ENCODE data around the gene MFRP. TPM values are rescaled to one million over a fixed set of nuclear protein-coding genes. Genes with fewer than 3 reads are reported as not detected.

Gene MFRP
- total RNA-seq, 2 experiments from 2014 or later: not detected

DNA sequence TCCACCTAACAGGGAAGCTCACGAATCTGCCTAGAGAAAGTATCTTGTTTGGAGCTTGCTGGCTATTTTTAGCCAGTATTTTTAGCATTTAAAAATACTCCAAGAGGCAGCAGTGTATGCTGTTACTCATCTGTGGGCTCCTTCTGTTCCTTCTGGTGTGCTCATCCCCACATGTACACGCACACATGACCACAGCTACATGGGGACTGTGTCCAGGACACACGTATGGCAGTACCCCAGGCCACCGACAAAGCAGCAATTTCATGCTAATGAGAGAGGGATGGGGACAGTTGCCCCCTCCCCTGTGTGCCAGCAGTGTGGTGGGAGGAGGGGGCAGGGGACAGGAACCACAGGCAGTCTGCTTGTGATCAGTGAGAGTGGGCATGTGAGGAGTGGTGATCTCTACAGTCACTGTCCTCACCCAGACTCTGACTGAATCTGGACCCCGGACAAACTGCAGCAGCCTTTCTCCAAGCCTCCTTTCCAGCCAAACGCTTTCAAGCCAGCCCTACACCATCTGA is 18.6 kb upstream of the MFRP start:
- intact Hi-C loops (cut with micrococcal nuclease): no loop called here
- Mint-ChIP-seq H3K27me3 (peaks cover 50% of the 10 kb centered on the region), H3K27ac (no peak overlapping the region), H3K36me3 (ENCODE audit: low read depth) (no peaks in the 10 kb centered on the region), H3K4me1 (ENCODE audit: low read depth) (peaks cover 8% of the 10 kb centered on the region), H3K9me3 (no peaks in the 10 kb centered on the region), H3K4me3 (no peak overlapping the region)
- DNase-seq (no peak), ATAC-seq (no peak)
- TF ChIP-seq, protein P1, sequence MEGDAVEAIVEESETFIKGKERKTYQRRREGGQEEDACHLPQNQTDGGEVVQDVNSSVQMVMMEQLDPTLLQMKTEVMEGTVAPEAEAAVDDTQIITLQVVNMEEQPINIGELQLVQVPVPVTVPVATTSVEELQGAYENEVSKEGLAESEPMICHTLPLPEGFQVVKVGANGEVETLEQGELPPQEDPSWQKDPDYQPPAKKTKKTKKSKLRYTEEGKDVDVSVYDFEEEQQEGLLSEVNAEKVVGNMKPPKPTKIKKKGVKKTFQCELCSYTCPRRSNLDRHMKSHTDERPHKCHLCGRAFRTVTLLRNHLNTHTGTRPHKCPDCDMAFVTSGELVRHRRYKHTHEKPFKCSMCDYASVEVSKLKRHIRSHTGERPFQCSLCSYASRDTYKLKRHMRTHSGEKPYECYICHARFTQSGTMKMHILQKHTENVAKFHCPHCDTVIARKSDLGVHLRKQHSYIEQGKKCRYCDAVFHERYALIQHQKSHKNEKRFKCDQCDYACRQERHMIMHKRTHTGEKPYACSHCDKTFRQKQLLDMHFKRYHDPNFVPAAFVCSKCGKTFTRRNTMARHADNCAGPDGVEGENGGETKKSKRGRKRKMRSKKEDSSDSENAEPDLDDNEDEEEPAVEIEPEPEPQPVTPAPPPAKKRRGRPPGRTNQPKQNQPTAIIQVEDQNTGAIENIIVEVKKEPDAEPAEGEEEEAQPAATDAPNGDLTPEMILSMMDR (IDR thresholded peaks at IDR 0.05): no peak
- ChIA-PET POLR2A (interaction anchor here (1.0 to 1.2 kb wide), 2 partner anchors 9 to 16 kb away, joined by 3 read pairs; partner anchors contain the start of gene USP2), CTCF (interaction anchor here (1.1 to 2.0 kb wide), 6 partner anchors 9 to 110 kb away, joined by 3 to 11 read pairs (median 7); partner anchors contain the start of gene USP2)

DNA sequence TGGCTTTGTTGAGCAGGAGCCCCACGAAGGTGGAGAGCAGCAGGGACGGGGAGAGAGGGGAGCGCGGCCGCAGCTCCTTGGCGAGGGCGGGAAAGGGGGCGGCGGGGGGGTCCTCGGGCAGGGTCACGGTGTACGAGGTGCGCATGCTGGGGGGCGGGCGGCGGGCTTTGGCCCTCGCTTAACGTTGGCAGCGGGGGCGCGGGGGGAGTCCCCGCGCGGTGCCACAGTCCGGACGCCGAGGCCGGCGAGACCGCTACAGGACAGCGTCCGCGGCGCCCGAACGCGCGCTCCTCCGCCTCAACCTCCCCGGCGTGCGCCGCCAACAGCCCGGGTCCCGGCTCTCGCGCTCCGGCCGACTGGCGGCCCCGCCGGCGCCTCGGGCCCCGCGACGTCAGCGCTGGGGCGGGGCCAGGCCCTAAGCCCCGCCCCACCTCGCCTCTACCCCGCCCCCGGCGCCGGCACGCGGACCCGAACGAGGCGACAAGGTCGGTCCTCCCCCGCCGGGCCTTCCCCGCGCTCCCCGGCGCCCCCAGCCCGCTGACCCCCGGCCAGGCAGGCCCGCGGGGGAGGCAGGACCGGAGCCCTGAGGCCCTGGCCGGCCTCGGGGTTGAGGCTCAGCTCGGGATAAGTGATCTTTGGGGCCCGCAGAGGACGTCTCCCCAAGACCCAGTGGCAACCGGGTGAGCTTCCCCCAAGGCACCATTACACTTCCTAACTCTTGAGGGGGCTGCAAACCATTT is 17.5 kb upstream of the MFRP start:
- CTCF ChIA-PET: interaction anchor here (1.1 to 2.0 kb wide), 6 partner anchors 8 to 111 kb away, joined by 3 to 11 read pairs (median 7); partner anchors contain the start of gene USP2
- POLR2A ChIA-PET: interaction anchor here (1.0 to 1.2 kb wide), 2 partner anchors 10 to 18 kb away, joined by 3 read pairs; partner anchors contain the start of gene USP2
- intact Hi-C loops (cut with micrococcal nuclease): no loop called here

DNA sequence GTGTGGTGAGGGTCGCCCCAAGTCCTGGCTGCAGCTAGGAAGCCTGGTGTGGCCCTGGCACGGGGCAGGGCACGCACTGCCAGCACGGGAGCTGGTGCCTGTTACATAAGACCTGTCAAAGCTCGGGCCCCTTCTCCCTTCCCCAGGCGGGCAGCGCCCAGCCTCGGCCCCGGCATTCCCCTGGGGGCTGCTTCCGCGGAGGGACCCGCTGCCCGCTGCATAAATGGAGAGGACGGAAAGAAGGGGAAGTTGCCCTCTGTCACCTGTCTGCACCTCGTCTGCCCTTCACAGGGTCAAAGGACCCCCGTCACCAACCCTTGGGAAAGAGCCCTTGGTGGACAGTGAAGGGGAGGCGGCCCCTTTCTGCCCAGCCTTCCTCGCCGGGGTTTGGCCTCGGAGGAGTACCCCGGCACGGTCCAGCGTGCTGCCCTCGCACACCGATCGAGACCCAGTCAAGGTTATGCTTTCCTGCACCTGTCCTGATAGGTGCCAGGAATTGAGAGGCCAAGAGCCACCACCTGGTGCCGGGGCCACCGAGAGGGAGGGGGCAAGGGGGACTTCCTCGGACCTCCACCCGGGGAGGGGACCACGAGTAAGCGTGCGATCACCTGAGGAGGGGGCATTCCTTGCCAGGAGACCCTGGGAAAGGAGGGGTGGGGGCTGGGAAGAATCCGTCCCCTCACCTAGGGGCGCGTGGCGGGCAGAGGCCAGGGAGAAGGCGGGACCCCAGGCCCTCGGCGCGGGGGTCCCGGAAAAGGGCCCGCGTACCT is 16.8 kb upstream of the MFRP start:
- Mint-ChIP-seq H3K4me3 (peak overlapping the region; percentile 9), H3K9me3 (no peaks in the 10 kb centered on the region)
- intact Hi-C loops (cut with micrococcal nuclease): no loop called here

More for the DNA sequence above, 17.5 kb upstream of the MFRP start:
- Mint-ChIP-seq H3K4me1 (ENCODE audit: low read depth) (peaks cover 8% of the 10 kb centered on the region), H3K27me3 (peaks cover 46% of the 10 kb centered on the region), H3K36me3 (ENCODE audit: low read depth) (no peaks in the 10 kb centered on the region), H3K4me3 (no peak overlapping the region), H3K9me3 (no peaks in the 10 kb centered on the region), H3K27ac (no peak overlapping the region)
- ATAC-seq (peak; percentile 85), DNase-seq (peak; percentile 50)
- TF ChIP-seq, protein P1 (IDR thresholded peaks at IDR 0.05): no peak

DNA sequence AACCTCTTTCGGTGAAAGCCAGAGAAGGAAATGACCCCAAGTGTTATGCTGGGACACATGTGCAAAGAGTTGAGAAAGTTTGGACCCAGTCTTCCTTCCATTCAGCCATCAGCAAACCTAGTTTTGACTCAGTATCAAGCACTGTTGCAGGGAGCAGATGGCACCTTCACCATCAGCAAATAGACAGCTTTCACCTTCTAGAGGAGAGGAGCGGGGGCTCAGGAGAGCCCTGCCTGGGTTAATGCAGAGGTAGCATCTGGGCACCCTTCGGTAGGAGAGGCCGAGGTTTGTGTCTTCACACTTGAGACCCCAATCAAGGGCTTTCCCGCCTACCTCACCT is 16.2 kb upstream of the MFRP start:
- peaks cover 45% of the 10 kb centered on the region for H3K27me3 Mint-ChIP-seq
- H3K4me3 Mint-ChIP-seq: no peak overlapping the region
- POLR2A ChIA-PET: interaction anchor here (0.6 to 0.9 kb wide), 2 partner anchors 11 to 15 kb away, joined by 3 to 4 read pairs; no protein-coding TSS in a partner anchor
- no peaks in the 10 kb centered on the region for H3K36me3 Mint-ChIP-seq (ENCODE audit: low read depth)
- intact Hi-C loops (cut with micrococcal nuclease): no loop called here
- no peak for ATAC-seq
- no peak for DNase-seq
- no peak overlapping the region for H3K27ac Mint-ChIP-seq
- no peaks in the 10 kb centered on the region for H3K9me3 Mint-ChIP-seq
- CTCF ChIA-PET: interaction anchor here (1.0 to 9.0 kb wide), 5 partner anchors 10 to 171 kb away, joined by 3 to 241 read pairs (median 5); partner anchors contain the start of gene USP2
- peaks cover 8% of the 10 kb centered on the region for H3K4me1 Mint-ChIP-seq (ENCODE audit: low read depth)
- TF ChIP-seq, protein P1 (IDR thresholded peaks at IDR 0.05): no peak

More for the DNA sequence above, 16.8 kb upstream of the MFRP start:
- ChIA-PET POLR2A (interaction anchor here (0.9 kb wide), 1 partner anchor 10 kb away, joined by 4 read pairs; no protein-coding TSS in a partner anchor), CTCF (interaction anchor here (1.0 to 9.0 kb wide), 3 partner anchors 16 to 171 kb away, joined by 3 to 241 read pairs (median 7); partner anchors contain the start of gene USP2)
- H3K27ac Mint-ChIP-seq: no peak overlapping the region
- TF ChIP-seq, protein P1 (IDR thresholded peaks at IDR 0.05): no peak
- ATAC-seq: no peak
- peaks cover 46% of the 10 kb centered on the region for H3K27me3 Mint-ChIP-seq
- H3K4me1 Mint-ChIP-seq (ENCODE audit: low read depth): peaks cover 8% of the 10 kb centered on the region
- no peaks in the 10 kb centered on the region for H3K36me3 Mint-ChIP-seq (ENCODE audit: low read depth)
- no peak for DNase-seq

Measured in activated CD8-positive, alpha-beta T cell treated with anti-CD3 and anti-CD28 coated beads for 36 hours (primary cell).